Smooth muscle cell (in vitro differentiated cells): ENCODE measurements around the gene ZNF581. TPM values are rescaled to one million over a fixed set of nuclear protein-coding genes. Genes with fewer than 3 reads are reported as not detected.
A peak's percentile ranks its signal among the peaks of the same experiment; 100 is the strongest.

Experiments
- DNase-seq: peaks from one replicate; lab custom pipeline; 2025; ENCODE audit not compliant: unreplicated experiment; lab: John Stamatoyannopoulos, UW
- H2AFZ ChIP-seq: fragments of 200-600 bp; sonication (generic); 2 replicates; pipeline ENCODE4 v1.6.0; 2016; ENCODE audit warnings: antibody characterized with exemption, low read depth, mild to moderate bottlenecking
- H3F3A ChIP-seq: fragments of 200-600 bp; sonication (generic); 2 replicates; pipeline ENCODE4 v1.6.0; 2017; ENCODE audit warnings: antibody characterized with exemption, low read depth
- H3K27ac ChIP-seq: fragments of 200-600 bp; sonication (generic); 2 replicates; pipeline ENCODE4 v1.5.1; 2016; ENCODE audit warnings: low read depth, mild to moderate bottlenecking
- H3K27me3 ChIP-seq: fragments of 200-600 bp; sonication (generic); 2 replicates; pipeline ENCODE4 v1.6.1; 2016; ENCODE audit warnings: low read depth, mild to moderate bottlenecking
- H3K36me3 ChIP-seq: fragments of 200-600 bp; sonication (generic); 2 replicates; pipeline ENCODE4 v1.5.1; 2016; ENCODE audit warnings: low read depth
- H3K4me1 ChIP-seq: fragments of 200-600 bp; sonication (generic); 2 replicates; pipeline ENCODE4 v1.5.1; 2016; ENCODE audit warnings: low read depth
- H3K4me2 ChIP-seq: fragments of 200-600 bp; sonication (generic); 2 replicates; pipeline ENCODE4 v1.6.0; 2016; ENCODE audit warnings: mild to moderate bottlenecking
- H3K4me3 ChIP-seq: fragments of 200-600 bp; sonication (generic); 2 replicates; pipeline ENCODE4 v1.5.1; 2016; ENCODE audit warnings: mild to moderate bottlenecking
- H3K79me2 ChIP-seq: fragments of 200-600 bp; sonication (generic); 2 replicates; pipeline ENCODE4 v1.6.0; 2016; ENCODE audit warnings: low read depth, mild to moderate bottlenecking
- H3K9ac ChIP-seq: fragments of 200-600 bp; sonication (generic); 2 replicates; pipeline ENCODE4 v1.6.0; 2016; ENCODE audit warnings: low read depth
- H3K9me3 ChIP-seq: fragments of 200-600 bp; sonication (generic); replicated peaks from 2 replicates; pipeline ENCODE4 v1.5.1; 2016; ENCODE audit warnings: low read depth
- H4K20me1 ChIP-seq: fragments of 200-600 bp; sonication (generic); 2 replicates; pipeline ENCODE4 v1.6.0; 2016; ENCODE audit warnings: low read depth
- WGBS: methylation state at CpG from one replicate; pipeline ENCODE4 v1.1.7; 2016; ENCODE audit warnings: low lambda C conversion rate; 5-methylcytosine and 5-hydroxymethylcytosine counted together
- polyA plus RNA-seq: library from polyadenylated mRNA; unstranded; fragments of >200 nt; fragmentation: Nextera tagmentation; extraction: Ambion mirVana; gene quantifications from 2 replicates; pipeline ENCODE4 v1.2.1, GENCODE V29; 2016
- total RNA-seq: library from RNA; depleted of rRNA; stranded (reverse); fragments of >200 nt; gene quantifications from 2 replicates; pipeline ENCODE4 v1.2.3, GENCODE V29; 2014
- TF ChIP-seq, protein P1 (sequence below): fragments of 200-600 bp; sonication (generic); IDR thresholded peaks from 2 replicates; pipeline ENCODE4 v1.5.1; 2017; ENCODE audit warnings: borderline replicate concordance, mild to moderate bottlenecking, antibody characterized with exemption; ENCODE audit not compliant: insufficient read depth, poor library complexity, severe bottlenecking

The ZNF581 gene, protein sequence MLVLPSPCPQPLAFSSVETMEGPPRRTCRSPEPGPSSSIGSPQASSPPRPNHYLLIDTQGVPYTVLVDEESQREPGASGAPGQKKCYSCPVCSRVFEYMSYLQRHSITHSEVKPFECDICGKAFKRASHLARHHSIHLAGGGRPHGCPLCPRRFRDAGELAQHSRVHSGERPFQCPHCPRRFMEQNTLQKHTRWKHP
- total RNA-seq, result 6.8 and 10.0 TPM in 2 replicates
- 21.4 and 22.0 TPM in 2 replicates for polyA plus RNA-seq

DNA sequence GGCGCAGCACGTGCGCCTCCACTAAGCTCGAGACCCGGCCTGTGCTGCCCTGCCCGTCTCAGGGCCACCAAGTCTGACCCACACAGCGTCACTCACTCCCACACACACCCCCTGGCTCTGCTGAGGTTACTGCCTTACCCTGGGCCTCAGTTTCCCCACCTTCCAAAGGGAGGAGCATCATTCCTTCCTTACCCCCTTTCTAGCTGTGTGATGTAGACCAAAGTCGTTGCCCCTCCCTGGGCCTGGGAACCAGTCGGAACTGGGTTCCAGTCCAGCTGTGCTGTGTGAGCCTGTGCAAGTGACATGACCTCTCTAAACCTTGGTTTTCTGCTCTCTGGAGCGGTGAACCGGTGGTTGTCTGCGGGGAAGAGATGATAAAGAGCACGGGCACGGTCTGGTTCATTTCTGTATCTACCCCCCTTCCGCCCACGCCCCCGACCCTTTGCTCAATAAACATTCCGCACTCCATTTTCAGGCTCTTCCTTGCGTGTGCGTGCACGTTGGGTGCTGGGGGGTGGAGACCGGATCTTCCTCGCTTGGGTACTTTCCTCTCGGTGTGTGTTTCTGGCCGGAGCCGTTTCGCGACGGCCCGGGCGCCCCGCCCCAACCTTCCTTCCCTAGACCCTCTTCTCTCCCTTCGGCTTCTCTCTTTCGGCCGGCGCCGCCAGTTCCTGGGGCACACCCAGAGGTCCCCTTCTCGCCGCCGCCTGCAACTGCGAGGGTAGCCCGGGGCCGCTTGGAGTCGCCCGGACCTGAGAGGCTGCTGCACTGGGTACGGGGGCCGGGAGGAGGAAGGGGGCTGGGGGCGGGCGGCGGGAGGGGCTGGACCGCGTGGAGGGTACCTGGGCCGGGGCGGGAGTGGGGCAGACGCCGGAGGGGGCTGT lies at the start of gene ZNF581:
Gene ZNF581 (plus strand): TSS at position 647 of the 884 bp plus-strand sequence. CDS start 923 bp downstream, outside the sequence.
- peak within 1 kb of the TSS; percentile 97 for H3K4me2 ChIP-seq
- under 1% methylated on average over 47 of the region's 56 CpGs for WGBS
- H3K36me3 ChIP-seq, result no peaks in the 10 kb centered on the region
- no peaks in the 10 kb centered on the region for H3K9me3 ChIP-seq
- H3F3A ChIP-seq, result peaks cover 19% of the 10 kb centered on the region
- peak within 1 kb of the TSS; percentile 62 for H3K27ac ChIP-seq
- TF ChIP-seq, protein P1, sequence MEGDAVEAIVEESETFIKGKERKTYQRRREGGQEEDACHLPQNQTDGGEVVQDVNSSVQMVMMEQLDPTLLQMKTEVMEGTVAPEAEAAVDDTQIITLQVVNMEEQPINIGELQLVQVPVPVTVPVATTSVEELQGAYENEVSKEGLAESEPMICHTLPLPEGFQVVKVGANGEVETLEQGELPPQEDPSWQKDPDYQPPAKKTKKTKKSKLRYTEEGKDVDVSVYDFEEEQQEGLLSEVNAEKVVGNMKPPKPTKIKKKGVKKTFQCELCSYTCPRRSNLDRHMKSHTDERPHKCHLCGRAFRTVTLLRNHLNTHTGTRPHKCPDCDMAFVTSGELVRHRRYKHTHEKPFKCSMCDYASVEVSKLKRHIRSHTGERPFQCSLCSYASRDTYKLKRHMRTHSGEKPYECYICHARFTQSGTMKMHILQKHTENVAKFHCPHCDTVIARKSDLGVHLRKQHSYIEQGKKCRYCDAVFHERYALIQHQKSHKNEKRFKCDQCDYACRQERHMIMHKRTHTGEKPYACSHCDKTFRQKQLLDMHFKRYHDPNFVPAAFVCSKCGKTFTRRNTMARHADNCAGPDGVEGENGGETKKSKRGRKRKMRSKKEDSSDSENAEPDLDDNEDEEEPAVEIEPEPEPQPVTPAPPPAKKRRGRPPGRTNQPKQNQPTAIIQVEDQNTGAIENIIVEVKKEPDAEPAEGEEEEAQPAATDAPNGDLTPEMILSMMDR, result no peak
- no peaks in the 10 kb centered on the region for H4K20me1 ChIP-seq
- H3K79me2 ChIP-seq, result peaks cover 55% of the 10 kb centered on the region
- H3K9ac ChIP-seq, result peak within 1 kb of the TSS; percentile 79
- H3K4me3 ChIP-seq, result peak within 1 kb of the TSS; percentile 79
- peaks cover 22% of the 10 kb centered on the region for H3K4me1 ChIP-seq
- peak; percentile 47 for DNase-seq
- H3K27me3 ChIP-seq, result no peaks in the 10 kb centered on the region
- no peak within 1 kb of the TSS for H2AFZ ChIP-seq

DNA sequence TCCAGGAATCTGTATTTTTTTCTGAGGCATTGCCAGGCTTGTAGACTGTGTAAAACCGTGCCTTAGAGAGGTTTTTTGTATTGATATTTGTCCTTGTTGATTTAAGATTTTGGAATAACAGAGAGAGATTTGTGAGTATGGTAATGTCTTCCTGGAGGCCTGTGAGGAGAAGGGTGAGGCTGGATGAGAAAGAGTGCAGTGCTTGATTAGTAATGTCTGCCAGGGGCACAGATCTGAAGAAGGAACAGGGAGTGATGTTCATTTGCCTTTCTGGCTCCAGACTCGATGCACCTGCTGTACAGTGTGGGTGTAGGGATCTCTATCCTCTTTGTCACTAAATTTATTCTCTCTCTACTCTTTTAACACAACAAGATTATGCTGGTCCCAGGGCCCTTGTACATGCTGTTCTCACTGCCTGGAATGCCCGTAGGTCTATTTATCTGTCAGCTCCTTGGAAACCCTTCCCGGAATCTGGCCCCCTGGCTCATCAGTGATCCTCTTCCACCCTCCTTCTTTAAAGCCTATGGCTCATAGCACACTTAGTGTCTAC lies 48.4 kb upstream of the ZNF581 start:
- Histone ChIP-seq H4K20me1 (no peaks in the 10 kb centered on the region), H3K36me3 (no peaks in the 10 kb centered on the region), H3K27me3 (no peaks in the 10 kb centered on the region), H3F3A (no peaks in the 10 kb centered on the region), H3K9ac (no peak overlapping the region), H3K4me1 (no peaks in the 10 kb centered on the region), H3K79me2 (no peaks in the 10 kb centered on the region), H3K9me3 (no peaks in the 10 kb centered on the region), H3K4me2 (no peak overlapping the region), H3K27ac (no peak overlapping the region), H2AFZ (no peak overlapping the region), H3K4me3 (no peak overlapping the region)
- no peak for DNase-seq
- TF ChIP-seq, protein P1, result no peak
- WGBS, result 98% methylated on average over 4 of the region's 4 CpGs

DNA sequence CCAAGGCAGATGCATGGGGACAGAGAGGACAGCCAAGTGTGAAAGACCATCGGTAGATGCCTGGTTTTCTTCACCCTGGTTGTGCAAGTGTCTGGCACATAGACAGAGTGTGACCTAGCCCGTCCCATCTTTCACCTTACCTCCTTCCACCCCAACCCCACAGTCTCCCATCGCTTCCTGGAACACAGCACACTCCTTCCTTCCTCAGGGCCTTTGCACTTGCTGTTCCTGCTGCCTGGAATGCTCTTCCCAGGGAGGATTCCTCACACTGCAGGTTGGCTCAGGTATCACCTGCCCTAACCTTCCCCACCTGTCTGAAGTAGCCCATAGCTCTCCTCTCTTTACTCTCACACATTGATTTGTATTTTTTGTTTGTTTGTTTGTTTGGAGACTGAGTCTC lies 47.1 kb upstream of the ZNF581 start:
- Histone ChIP-seq H3K4me3 (no peak overlapping the region), H3K36me3 (no peaks in the 10 kb centered on the region), H3K27me3 (no peaks in the 10 kb centered on the region), H3K9me3 (no peaks in the 10 kb centered on the region), H3K79me2 (no peaks in the 10 kb centered on the region), H3K4me1 (peaks cover 6% of the 10 kb centered on the region), H4K20me1 (no peaks in the 10 kb centered on the region), H3K9ac (no peak overlapping the region), H2AFZ (no peak overlapping the region), H3K4me2 (no peak overlapping the region), H3F3A (peaks cover 7% of the 10 kb centered on the region), H3K27ac (no peak overlapping the region)
- TF ChIP-seq, protein P1, result no peak
- WGBS, result 100% methylated on average over 3 of the region's 3 CpGs
- DNase-seq, result no peak
